SK-N-SH (cell line): ENCODE measurements around the gene AP2A2. TPM values are rescaled to one million over a fixed set of nuclear protein-coding genes. Genes with fewer than 3 reads are reported as not detected.

ENCODE experiments used
- CTCF ChIA-PET: fragments of 300-600, 350-600 bp; formaldehyde crosslinking; extraction: SDS; loops from one replicate; lab custom pipeline; 2021; lab: Yijun Ruan, JAX
- POLR2A ChIA-PET: fragments of 350-600 bp; sonication (Branson Sonifier 250); formaldehyde crosslinking; extraction: SDS; loops from one replicate; lab custom pipeline; 2020; ENCODE audit warnings: antibody characterized with exemption, inconsistent platforms; lab: Yijun Ruan, JAX
- DNase-seq: peaks from one replicate; pipeline ENCODE4 v3.0.0; 2012
- H2AFZ ChIP-seq: fragments of 200-600 bp; sonication (generic); 2 replicates; pipeline ENCODE4 v1.8.1; 2016; ENCODE audit warnings: antibody characterized with exemption, mild to moderate bottlenecking, low read depth
- H3F3A ChIP-seq: fragments of 200-600 bp; sonication (generic); replicated peaks from 2 replicates; pipeline ENCODE3; 2016; ENCODE audit warnings: antibody characterized with exemption, mild to moderate bottlenecking; ENCODE audit not compliant: insufficient read depth
- H3K27ac ChIP-seq, 2 experiments: fragments of 200-500 bp in 1 of 2; fragments of 200-600 bp in 1 of 2; sonication (Bioruptor generic) in 1 of 2; sonication (generic), shearing (Covaris generic) in 1 of 2; 2 replicates each; pipeline versions ENCODE4 v1.5.1 to v1.6.1; 2014 to 2016; ENCODE audit warnings: low read depth in 2 of 2, inconsistent platforms in 1 of 2, low read length in 1 of 2, mild to moderate bottlenecking in 1 of 2, mixed read lengths in 1 of 2
- H3K27me3 ChIP-seq: fragments of 200-600 bp; sonication (generic), shearing (Covaris generic); 2 replicates; pipeline ENCODE4 v1.6.1; 2016; ENCODE audit warnings: mixed run types; ENCODE audit not compliant: insufficient read depth
- H3K36me3 ChIP-seq, 2 experiments: fragments of 200-500 bp in 1 of 2; fragments of 200-600 bp in 1 of 2; sonication (Bioruptor generic) in 1 of 2; sonication (generic) in 1 of 2; replicated peaks in 1 of 2; 2 replicates each; pipeline versions ENCODE3 to v1.5.1; 2014 to 2016; ENCODE audit warnings: low read length in 1 of 2, mild to moderate bottlenecking in 1 of 2; ENCODE audit not compliant: insufficient read depth in 2 of 2, control insufficient read depth in 1 of 2
- H3K4me1 ChIP-seq, 2 experiments: fragments of 200-500 bp in 1 of 2; fragments of 200-600 bp in 1 of 2; sonication (Bioruptor generic) in 1 of 2; sonication (generic), shearing (Covaris generic) in 1 of 2; 2 replicates each; pipeline versions ENCODE4 v1.5.1 to v1.6.1; 2014 to 2016; ENCODE audit warnings: low read depth in 1 of 2, low read length in 1 of 2, mixed run types in 1 of 2; ENCODE audit not compliant: insufficient read depth in 2 of 2, control insufficient read depth in 1 of 2
- H3K4me2 ChIP-seq: fragments of 200-600 bp; sonication (generic), shearing (Covaris generic); 2 replicates; pipeline ENCODE4 v1.6.1; 2017; ENCODE audit warnings: mixed run types
- H3K4me3 ChIP-seq, 2 experiments: fragments of 200-500 bp in 1 of 2; fragments of 200-600 bp in 1 of 2; sonication (Bioruptor generic) in 1 of 2; sonication (generic), shearing (Covaris generic) in 1 of 2; 2 replicates each; pipeline versions ENCODE4 v1.5.1 to v1.8.1; 2014 to 2016; ENCODE audit warnings: low read depth in 2 of 2, inconsistent platforms in 1 of 2, low read length in 1 of 2, mild to moderate bottlenecking in 1 of 2, mixed read lengths in 1 of 2, moderate library complexity in 1 of 2
- H3K79me2 ChIP-seq: fragments of 200-600 bp; sonication (generic); 2 replicates; pipeline ENCODE4 v1.8.1; 2017; ENCODE audit warnings: mild to moderate bottlenecking; ENCODE audit not compliant: insufficient read depth
- H3K9ac ChIP-seq: fragments of 200-600 bp; sonication (generic); 2 replicates; pipeline ENCODE4 v1.6.1; 2017; ENCODE audit warnings: mixed run types
- H3K9me2 ChIP-seq: fragments of 200-600 bp; sonication (generic); 2 replicates; pipeline ENCODE4 v1.6.1; 2017; ENCODE audit warnings: mixed run types
- H3K9me3 ChIP-seq: fragments of 200-600 bp; sonication (generic); 2 replicates; pipeline ENCODE4 v1.6.1; 2017; ENCODE audit warnings: mixed run types, mild to moderate bottlenecking, moderate library complexity
- H4K20me1 ChIP-seq: fragments of 200-600 bp; sonication (generic); 2 replicates; pipeline ENCODE4 v1.6.1; 2017; ENCODE audit warnings: mild to moderate bottlenecking, mixed run types; ENCODE audit not compliant: insufficient read depth
- CHD2 ChIP-seq: fragments of 150-350 bp; IDR thresholded peaks from 2 replicates; pipeline ENCODE4 v1.6.1; 2018; ENCODE audit warnings: low read length; ENCODE audit not compliant: partially characterized antibody
- CTCF ChIP-seq: fragments of 200-600 bp; sonication (generic); IDR thresholded peaks from 2 replicates; pipeline ENCODE4 v1.6.1; 2017; ENCODE audit warnings: antibody characterized with exemption, mild to moderate bottlenecking, moderate library complexity
- EP300 ChIP-seq, 2 experiments: IDR thresholded peaks; 2 replicates each; pipeline versions ENCODE4 v1.4.0 to v1.6.1; 2012; ENCODE audit warnings: borderline replicate concordance in 1 of 2, low read depth in 1 of 2, low read length in 1 of 2
- FOSL2 ChIP-seq: IDR thresholded peaks from 2 replicates; pipeline ENCODE4 v1.4.0; 2012; ENCODE audit warnings: low read depth, mild to moderate bottlenecking, moderate library complexity, borderline replicate concordance
- FOXJ3 ChIP-seq: sonication (generic); formaldehyde crosslinking; IDR thresholded peaks from 2 replicates; pipeline ENCODE4 v1.5.1; 2020; ENCODE audit warnings: mild to moderate bottlenecking, missing genetic modification reagents
- FOXM1 ChIP-seq: IDR thresholded peaks from 2 replicates; pipeline ENCODE4 v1.4.0; 2012; ENCODE audit warnings: low read depth, mild to moderate bottlenecking
- GABPA ChIP-seq: IDR thresholded peaks from 2 replicates; pipeline ENCODE4 v1.4.0; 2012; ENCODE audit warnings: low read depth, mild to moderate bottlenecking
- GATA2 ChIP-seq: sonication (generic); formaldehyde crosslinking; IDR thresholded peaks from 2 replicates; pipeline ENCODE4 v1.5.0; 2020; ENCODE audit warnings: mild to moderate bottlenecking, missing genetic modification reagents
- JUND ChIP-seq: IDR thresholded peaks from 2 replicates; pipeline ENCODE4 v1.4.0; 2012
- MAX ChIP-seq: IDR thresholded peaks from 2 replicates; pipeline ENCODE4 v1.4.0; 2012; ENCODE audit warnings: low read depth
- MXI1 ChIP-seq: IDR thresholded peaks from 2 replicates; pipeline ENCODE4 v1.6.1; 2012; ENCODE audit warnings: mild to moderate bottlenecking, low read depth, low read length, improper control_type of control experiment
- NFIC ChIP-seq: IDR thresholded peaks from 2 replicates; pipeline ENCODE4 v1.4.0; 2012; ENCODE audit warnings: borderline replicate concordance
- NRF1 ChIP-seq: IDR thresholded peaks from 2 replicates; pipeline ENCODE4 v1.6.1; 2012; ENCODE audit warnings: low read depth, mild to moderate bottlenecking, low read length
- PBX3 ChIP-seq: IDR thresholded peaks from 2 replicates; pipeline ENCODE4; 2012
- POLR2AphosphoS5 ChIP-seq: IDR thresholded peaks from 2 replicates; pipeline ENCODE4 v1.6.1; 2012; ENCODE audit warnings: low read depth, low read length
- RCOR1 ChIP-seq: fragments of 150-350 bp; IDR thresholded peaks from 2 replicates; pipeline ENCODE4 v1.6.1; 2017; ENCODE audit warnings: antibody characterized with exemption, low read length
- WGBS: methylation state at CpG from one replicate; pipeline ENCODE4 v1.1.6; 2017; ENCODE audit warnings: low lambda C conversion rate; 5-methylcytosine and 5-hydroxymethylcytosine counted together
- polyA plus RNA-seq, 3 experiments: library from polyadenylated mRNA; depleted of rRNA; stranded (reverse); fragments of >200 nt; gene quantifications; 2 replicates each; pipeline ENCODE4 v1.2.3, GENCODE V29; 2012

Gene AP2A2
- polyA plus RNA-seq, 1 of the 3 experiments (the other 2 are of a cell fraction): 42.7 TPM

GRCh38 chr11:967995-968751 lies 42.5 kb downstream of the AP2A2 start:
- Histone ChIP-seq H3K4me3 (no peak overlapping the region), H3K36me3 (peaks cover 3 to 21% of the 10 kb centered on the region in 2 experiments), H3K4me2 (no peak overlapping the region), H2AFZ (no peak overlapping the region), H3K4me1 (peaks cover 0 to 26% of the 10 kb centered on the region in 2 experiments; a peak in 1 of 4 replicates), H3F3A (no peaks in the 10 kb centered on the region), H3K9me2 (no peaks in the 10 kb centered on the region), H4K20me1 (peaks cover 25% of the 10 kb centered on the region; the same call in 1 of the 2 replicates), H3K27me3 (no peaks in the 10 kb centered on the region), H3K9me3 (no peaks in the 10 kb centered on the region), H3K79me2 (peaks cover 38% of the 10 kb centered on the region), H3K9ac (no peak overlapping the region), H3K27ac (peak overlapping the region in 1 of 2 experiments; percentile 17; a peak in 1 of 4 replicates)
- ChIA-PET POLR2A (no interaction called here), CTCF (interaction anchor here (1.2 to 2.0 kb wide), 3 partner anchors 43 to 120 kb away, joined by 4 to 10 read pairs (median 4); no protein-coding TSS in a partner anchor)
- TF ChIP-seq RCOR1 (no peak), GATA2 (no peak)
- no peak for DNase-seq
- 87% methylated on average over 18 of the region's 31 CpGs for WGBS

- Histone ChIP-seq H3K79me2 (peaks cover 32% of the 10 kb centered on the region), H3K4me1 (peaks cover 0 to 26% of the 10 kb centered on the region in 2 experiments; a peak in 1 of 4 replicates), H3K27me3 (no peaks in the 10 kb centered on the region), H3F3A (no peaks in the 10 kb centered on the region), H3K9me2 (no peaks in the 10 kb centered on the region), H3K36me3 (peaks cover 0 to 27% of the 10 kb centered on the region in 2 experiments), H3K4me2 (no peak overlapping the region), H4K20me1 (peaks cover 25% of the 10 kb centered on the region; the same call in 1 of the 2 replicates), H2AFZ (no peak overlapping the region), H3K4me3 (no peak overlapping the region), H3K9me3 (no peaks in the 10 kb centered on the region), H3K27ac (no peak overlapping the region), H3K9ac (no peak overlapping the region)
- POLR2A ChIA-PET: no interaction called here
- WGBS: 71% methylated on average over 5 of the region's 14 CpGs
- TF ChIP-seq EP300 (IDR thresholded peaks at IDR 0.05; ENCODE audit: borderline replicate concordance in 1 of 2, low read depth in 1 of 2, low read length in 1 of 2) (peak in 1 of 2 experiments; percentile 27; a peak in 1 of 4 replicates), MXI1 (0 out of 2 replicates have a peak, but pooled peaks have one; percentile 45), NFIC (no peak), CTCF (no peak)
- no peak for DNase-seq
- CTCF ChIA-PET: interaction anchor here (1.2 to 2.0 kb wide), 3 partner anchors 12 to 120 kb away, joined by 3 to 10 read pairs (median 4); no protein-coding TSS in a partner anchor
Observed at GRCh38 chr11:968822-969221, 43.2 kb downstream of the AP2A2 start.

- Histone ChIP-seq H3K27me3 (no peaks in the 10 kb centered on the region), H3K36me3 (peaks cover 0 to 30% of the 10 kb centered on the region in 2 experiments), H3F3A (no peaks in the 10 kb centered on the region), H3K4me2 (no peak overlapping the region), H4K20me1 (peaks cover 25% of the 10 kb centered on the region; the same call in 1 of the 2 replicates)
- 98% methylated on average over 8 of the region's 9 CpGs for WGBS
- TF ChIP-seq CHD2 (no peak), FOSL2 (no peak), MAX (no peak), FOXJ3 (CRISPR knock-in tag) (no peak), POLR2AphosphoS5 (no peak), JUND (no peak), NRF1 (no peak), RCOR1 (no peak), FOXM1 (no peak), GABPA (no peak), PBX3 (no peak)
- TF ChIP-seq, all 33 proteins: peak for 0
- CTCF ChIA-PET: interaction anchor here (1.3 to 2.0 kb wide), 2 partner anchors 13 to 121 kb away, joined by 3 to 10 read pairs; no protein-coding TSS in a partner anchor
- H3K79me2 ChIP-seq: peaks cover 30% of the 10 kb centered on the region
- peaks cover 0 to 26% of the 10 kb centered on the region in 2 experiments; a peak in 1 of 4 replicates for H3K4me1 ChIP-seq
- H3K9me2 ChIP-seq: no peaks in the 10 kb centered on the region
- POLR2A ChIA-PET: no interaction called here
- DNase-seq: no peak
- no peaks in the 10 kb centered on the region for H3K9me3 ChIP-seq
- H3K27ac ChIP-seq: no peak overlapping the region
- H3K4me3 ChIP-seq: no peak overlapping the region
- H2AFZ ChIP-seq: no peak overlapping the region
- no peak overlapping the region for H3K9ac ChIP-seq
Observed at GRCh38 chr11:969651-970205, 44.1 kb downstream of the AP2A2 start.
